DMS153 treated with DMSO at 0.1 percent for 48 hours (cell line): Measurements from ENCODE around the gene LPCAT1.

ENCODE experiments used
- DNase-seq: peaks from one replicate; lab custom pipeline; 2025; ENCODE audit not compliant: unreplicated experiment; lab: John Stamatoyannopoulos, UW

The LPCAT1 gene

GRCh38 chr5:1555011-1555807, 31.4 kb upstream of the LPCAT1 start:
- DNase-seq, result peak; percentile 93

- no peak for DNase-seq
Measured at GRCh38 chr5:1554410-1554967, 30.7 kb upstream of the LPCAT1 start.

GRCh38 chr5:1553539-1554409, 30.0 kb upstream of the LPCAT1 start:
- DNase-seq, result no peak

GRCh38 chr5:1552521-1553255, 28.9 kb upstream of the LPCAT1 start:
- peak; percentile 41 for DNase-seq

- DNase-seq, result no peak
Measured at GRCh38 chr5:1551426-1552301, 27.9 kb upstream of the LPCAT1 start.

- no peak for DNase-seq
Measured at GRCh38 chr5:1550287-1551076, 26.7 kb upstream of the LPCAT1 start.

- no peak for DNase-seq
Measured at GRCh38 chr5:1549475-1550030, 25.8 kb upstream of the LPCAT1 start.

- DNase-seq, result no peak
Measured at GRCh38 chr5:1548702-1549474, 25.1 kb upstream of the LPCAT1 start.

GRCh38 chr5:1547655-1548054, 23.9 kb upstream of the LPCAT1 start:
- DNase-seq, result no peak

GRCh38 chr5:1547236-1547635, 23.5 kb upstream of the LPCAT1 start:
- no peak for DNase-seq

GRCh38 chr5:1546556-1546955, 22.8 kb upstream of the LPCAT1 start:
- no peak for DNase-seq

GRCh38 chr5:1545805-1546355, 22.1 kb upstream of the LPCAT1 start:
- DNase-seq, result peak; percentile 94

- no peak for DNase-seq
Measured at GRCh38 chr5:1545126-1545804, 21.5 kb upstream of the LPCAT1 start.

- no peak for DNase-seq
Measured at GRCh38 chr5:1544294-1544961, 20.7 kb upstream of the LPCAT1 start.

- DNase-seq, result no peak
Measured at GRCh38 chr5:1543398-1544293, 19.9 kb upstream of the LPCAT1 start.

GRCh38 chr5:1542781-1543180, 19.0 kb upstream of the LPCAT1 start:
- no peak for DNase-seq
